DOHH2 (cell line): ENCODE results near the gene SMARCA4.

Experiments used
- H3F3A ChIP-seq: fragments of 200-600 bp; sonication (generic), shearing (Covaris generic); 2 replicates; pipeline ENCODE4 v1.6.0; 2016; ENCODE audit warnings: antibody characterized with exemption, mild to moderate bottlenecking; ENCODE audit not compliant: control insufficient read depth, insufficient read depth
- H3K27ac ChIP-seq: fragments of 200-600 bp; sonication (generic); 2 replicates; pipeline ENCODE4 v1.5.1; 2014; ENCODE audit warnings: low read depth, mild to moderate bottlenecking, low read length, moderate library complexity
- H3K27me3 ChIP-seq: fragments of 200-600 bp; sonication (generic); 2 replicates; pipeline ENCODE4 v1.6.1; 2014; ENCODE audit warnings: mild to moderate bottlenecking, low read length, mixed read lengths; ENCODE audit not compliant: control insufficient read depth
- H3K36me3 ChIP-seq: fragments of 200-600 bp; sonication (generic); 2 replicates; pipeline ENCODE4 v1.6.1; 2014; ENCODE audit warnings: mild to moderate bottlenecking, low read length, moderate library complexity, mixed read lengths; ENCODE audit not compliant: control insufficient read depth
- H3K4me1 ChIP-seq: fragments of 200-600 bp; sonication (generic); 2 replicates; pipeline ENCODE4 v1.6.1; 2014; ENCODE audit warnings: mild to moderate bottlenecking, low read length, mixed read lengths; ENCODE audit not compliant: control insufficient read depth
- H3K4me2 ChIP-seq: fragments of 200-600 bp; sonication (generic); 2 replicates; pipeline ENCODE4 v1.6.0; 2014; ENCODE audit warnings: mild to moderate bottlenecking, low read length, moderate library complexity
- H3K4me3 ChIP-seq: fragments of 200-600 bp; sonication (generic); 2 replicates; pipeline ENCODE4 v1.5.1; 2014; ENCODE audit warnings: mild to moderate bottlenecking, low read length, mixed read lengths
- H3K79me2 ChIP-seq: fragments of 200-600 bp; sonication (generic); 2 replicates; pipeline ENCODE4 v1.6.1; 2014; ENCODE audit warnings: mild to moderate bottlenecking, low read length, mixed read lengths; ENCODE audit not compliant: control insufficient read depth
- H3K9me2 ChIP-seq: fragments of 200-600 bp; sonication (generic); replicated peaks from 2 replicates; pipeline ENCODE4 v1.6.1; 2014; ENCODE audit warnings: mild to moderate bottlenecking, low read length, mixed read lengths; ENCODE audit not compliant: control insufficient read depth
- H3K9me3 ChIP-seq: fragments of 200-600 bp; sonication (generic); 2 replicates; pipeline ENCODE4 v1.6.1; 2014; ENCODE audit warnings: antibody characterized with exemption, low read length, mixed read lengths; ENCODE audit not compliant: control insufficient read depth, insufficient read depth
- H4K20me1 ChIP-seq: fragments of 200-600 bp; sonication (generic); 2 replicates; pipeline ENCODE4 v1.6.0; 2014; ENCODE audit warnings: low read depth, mild to moderate bottlenecking, antibody characterized with exemption, low read length, moderate library complexity; ENCODE audit not compliant: control insufficient read depth, insufficient read depth
- CTCF ChIP-seq: fragments of 200-600 bp; sonication (generic); IDR thresholded peaks from one replicate; pipeline ENCODE4 v1.5.1; 2014; ENCODE audit warnings: antibody characterized with exemption, mild to moderate bottlenecking, low read depth, low read length; ENCODE audit not compliant: poor library complexity, severe bottlenecking
- EZH2phosphoT487 ChIP-seq: fragments of 200-600 bp; sonication (generic); IDR thresholded peaks from 2 replicates; pipeline ENCODE4 v1.6.1; 2017; ENCODE audit warnings: borderline replicate concordance, mild to moderate bottlenecking, antibody characterized with exemption, low read length, moderate library complexity, mixed read lengths

The SMARCA4 gene

GRCh38 chr19:10920781-10921180 lies 40.0 kb upstream of the SMARCA4 start:
- Histone ChIP-seq H3K36me3 (peaks cover 53% of the 10 kb centered on the region), H3F3A (no peaks in the 10 kb centered on the region; the same call in 1 of the 2 replicates), H3K4me1 (no peaks in the 10 kb centered on the region), H3K79me2 (no peaks in the 10 kb centered on the region), H4K20me1 (no peaks in the 10 kb centered on the region), H3K9me2 (no peaks in the 10 kb centered on the region), H3K27me3 (no peaks in the 10 kb centered on the region), H3K27ac (no peak overlapping the region), H3K4me3 (no peak overlapping the region), H3K4me2 (no peak overlapping the region), H3K9me3 (no peaks in the 10 kb centered on the region)
- TF ChIP-seq EZH2phosphoT487 (no peak), CTCF (no peak)

- H3K9me2 ChIP-seq, result no peaks in the 10 kb centered on the region
- H3K4me3 ChIP-seq, result no peak overlapping the region
- H3K4me1 ChIP-seq, result no peaks in the 10 kb centered on the region
- H4K20me1 ChIP-seq, result no peaks in the 10 kb centered on the region
- no peaks in the 10 kb centered on the region for H3K79me2 ChIP-seq
- no peaks in the 10 kb centered on the region; the same call in 1 of the 2 replicates for H3F3A ChIP-seq
- H3K4me2 ChIP-seq, result no peak overlapping the region
- no peaks in the 10 kb centered on the region for H3K9me3 ChIP-seq
- peaks cover 48% of the 10 kb centered on the region for H3K36me3 ChIP-seq
- H3K27me3 ChIP-seq, result no peaks in the 10 kb centered on the region
- no peak overlapping the region for H3K27ac ChIP-seq
- TF ChIP-seq EZH2phosphoT487 (no peak), CTCF (no peak)
Observed at GRCh38 chr19:10921199-10921909, 39.5 kb upstream of the SMARCA4 start.

GRCh38 chr19:10921910-10922637 lies 38.8 kb upstream of the SMARCA4 start:
- H3K27me3 ChIP-seq, result no peaks in the 10 kb centered on the region
- no peaks in the 10 kb centered on the region for H3K9me3 ChIP-seq
- no peak overlapping the region for H3K4me2 ChIP-seq
- H3F3A ChIP-seq, result no peaks in the 10 kb centered on the region
- H3K4me1 ChIP-seq, result no peaks in the 10 kb centered on the region
- H3K79me2 ChIP-seq, result no peaks in the 10 kb centered on the region
- no peaks in the 10 kb centered on the region for H4K20me1 ChIP-seq
- no peak overlapping the region for H3K4me3 ChIP-seq
- peaks cover 44% of the 10 kb centered on the region for H3K36me3 ChIP-seq
- no peaks in the 10 kb centered on the region for H3K9me2 ChIP-seq
- no peak overlapping the region for H3K27ac ChIP-seq
- TF ChIP-seq CTCF (no peak), EZH2phosphoT487 (no peak)
